Eye (tissue), 1 donor: ENCODE results near the gene CDKAL1.
"Not testable (repeated sequence)": the region's sequence is repeated elsewhere in the genome, so short reads cannot be mapped to it uniquely, and the experiment has no call there.

Experiments used
- DNase-seq: peaks from one replicate; pipeline ENCODE4 v3.0.0-alpha.2; 2015

Gene CDKAL1

GRCh38 chr6:20554817-20555216, 20.6 kb downstream of the CDKAL1 start:
- DNase-seq = no peak

- peak; percentile 23 for DNase-seq
These were observed 25.8 kb downstream of the CDKAL1 start for GRCh38 chr6:20559924-20560551.

DNA sequence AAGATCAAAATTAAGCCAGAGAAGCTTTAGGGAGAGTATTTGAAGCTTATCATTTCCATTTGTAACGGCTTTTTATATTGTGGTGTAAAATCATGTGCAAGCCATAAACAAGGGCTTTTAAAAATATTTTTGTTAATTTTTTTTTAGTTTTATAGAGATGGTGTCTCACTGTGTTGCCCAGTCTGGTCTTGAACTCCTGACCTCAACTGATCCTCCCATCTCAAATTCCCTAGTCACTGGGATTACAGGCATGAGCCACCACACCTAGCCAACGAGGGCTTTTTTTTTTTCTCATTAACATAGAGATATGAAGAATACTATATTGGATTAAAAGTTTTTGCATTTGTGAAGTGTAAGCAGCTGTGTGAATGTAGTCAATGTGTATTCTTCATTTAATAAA, 29.1 kb downstream of the CDKAL1 start:
- DNase-seq = no peak

- peak; percentile 86 for DNase-seq
These were observed 30.0 kb downstream of the CDKAL1 start for GRCh38 chr6:20564269-20564668.

GRCh38 chr6:20564777-20565176, 30.5 kb downstream of the CDKAL1 start:
- peak; percentile 42 for DNase-seq

GRCh38 chr6:20565342-20565741, 31.1 kb downstream of the CDKAL1 start:
- no peak for DNase-seq

DNA sequence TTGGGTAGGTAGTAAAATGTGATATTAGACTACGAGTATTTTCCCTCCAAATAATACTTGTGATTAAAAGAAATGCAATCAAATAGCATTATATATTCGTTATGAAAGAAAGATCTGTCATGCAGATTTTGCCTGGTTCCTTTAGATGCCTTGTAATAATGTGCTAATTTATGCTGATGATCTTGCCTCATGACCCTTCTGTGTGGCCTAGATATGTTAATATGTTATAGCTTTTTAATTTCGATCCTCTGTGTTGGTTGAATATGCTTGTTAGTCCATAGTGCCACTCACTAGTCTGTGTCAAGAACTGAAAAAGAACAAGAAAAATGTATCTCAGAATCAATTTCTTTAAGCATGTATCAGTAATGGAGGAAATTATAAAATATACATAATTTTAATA, 31.9 kb downstream of the CDKAL1 start:
- no peak for DNase-seq

DNA sequence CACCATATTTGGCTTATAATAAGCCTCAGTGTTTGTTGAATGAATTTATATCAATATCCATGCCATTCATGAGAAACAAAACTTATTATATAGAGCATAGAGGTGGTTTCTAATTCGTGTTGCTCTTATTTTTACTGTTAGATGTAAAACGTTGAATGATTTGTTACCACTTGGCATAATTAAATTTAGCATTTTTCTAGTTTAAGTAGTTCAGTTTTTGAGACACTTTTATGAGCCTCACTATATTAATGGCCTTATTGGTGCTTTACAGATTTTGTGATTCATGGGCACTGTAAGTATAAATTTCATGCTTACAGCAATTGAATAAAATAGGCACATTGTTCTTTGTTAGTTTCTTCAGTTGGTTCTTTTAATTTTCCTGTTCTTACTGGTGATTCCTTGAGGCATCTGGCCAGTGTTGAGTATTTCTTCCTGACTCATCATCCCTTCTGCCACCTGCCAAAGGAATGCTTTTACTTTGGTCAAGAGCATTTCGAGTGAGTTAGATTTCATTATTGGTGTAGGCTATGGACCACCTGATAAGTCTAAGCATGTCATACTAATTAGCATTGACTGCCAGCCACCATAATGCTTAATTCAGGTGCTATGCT, 34.8 kb downstream of the CDKAL1 start:
- DNase-seq = no peak

- no peak for DNase-seq
These were observed 37.0 kb downstream of the CDKAL1 start for GRCh38 chr6:20571261-20571660.

DNA sequence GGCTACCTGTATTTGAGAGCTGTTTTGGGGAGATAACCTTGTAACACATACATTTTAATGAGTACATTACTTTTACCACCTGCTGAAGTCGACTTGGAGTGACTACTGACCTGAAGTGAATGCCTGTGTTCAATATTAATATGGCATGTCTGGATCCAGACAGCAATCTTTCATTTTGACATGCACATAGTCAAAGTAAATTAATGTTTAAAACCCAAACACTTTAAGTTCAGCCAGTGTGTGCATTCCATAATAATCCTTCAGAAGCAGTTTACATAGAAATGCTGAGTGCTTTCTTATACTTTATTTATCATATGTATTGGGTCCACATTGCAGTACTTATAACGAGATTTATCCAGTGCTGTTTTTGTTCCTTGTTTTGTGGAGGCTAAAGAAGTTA, 38.0 kb downstream of the CDKAL1 start:
- peak; percentile 48 for DNase-seq

DNA sequence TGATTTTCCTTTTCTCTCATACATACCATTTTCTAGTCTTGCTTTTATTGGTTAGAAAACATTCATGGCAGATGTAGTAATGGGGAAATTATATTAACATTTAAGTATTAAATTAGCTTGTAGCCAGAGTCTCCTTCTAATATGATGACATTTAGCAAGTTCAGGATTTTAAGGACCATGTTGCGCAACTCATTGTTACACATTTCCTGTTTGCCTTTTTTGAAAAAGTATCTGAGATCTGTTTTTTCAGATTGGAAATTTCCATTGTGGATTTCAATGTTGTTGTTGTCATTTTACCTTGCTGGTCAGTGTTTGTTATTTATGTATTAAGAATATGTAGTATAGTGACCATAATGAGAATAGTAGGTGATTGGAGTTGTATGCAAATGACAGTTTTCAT, 38.7 kb downstream of the CDKAL1 start:
- DNase-seq = no peak

GRCh38 chr6:20574355-20574754, 40.1 kb downstream of the CDKAL1 start:
- DNase-seq = no peak

- peak; percentile 35 for DNase-seq
These were observed 40.9 kb downstream of the CDKAL1 start for GRCh38 chr6:20575125-20575524.

- peak; percentile 28 for DNase-seq
These were observed 41.6 kb downstream of the CDKAL1 start for GRCh38 chr6:20575704-20576451.

DNA sequence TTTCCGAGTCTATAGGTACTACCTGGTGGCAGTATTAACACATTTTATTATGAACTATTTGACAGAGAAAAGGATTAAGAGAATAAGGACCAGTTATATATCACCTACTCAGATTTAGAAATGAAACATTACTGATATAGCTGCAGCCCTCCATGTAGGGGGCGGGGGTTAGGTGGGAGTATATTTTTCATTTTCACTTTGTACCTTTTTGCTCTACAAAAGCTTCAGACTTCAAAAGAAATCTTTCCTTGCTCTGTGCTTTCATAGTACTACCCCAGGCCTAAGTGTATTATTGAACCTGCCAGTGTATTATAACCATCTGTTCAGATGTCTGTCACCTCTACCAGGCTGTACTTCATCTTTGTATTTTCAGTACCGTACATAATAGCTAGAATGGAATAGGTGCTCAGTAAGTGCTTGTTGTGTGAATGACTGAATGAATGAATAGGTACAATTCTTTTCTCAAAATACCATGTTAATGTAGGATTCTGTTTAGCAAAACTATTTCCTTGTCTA, 43.0 kb downstream of the CDKAL1 start:
- no peak for DNase-seq

- no peak for DNase-seq
These were observed 46.8 kb downstream of the CDKAL1 start for GRCh38 chr6:20581070-20581469.

GRCh38 chr6:20582586-20583443, 48.6 kb downstream of the CDKAL1 start:
- DNase-seq = no peak

- DNase-seq = no peak
These were observed 49.2 kb downstream of the CDKAL1 start for GRCh38 chr6:20583444-20583800.

DNA sequence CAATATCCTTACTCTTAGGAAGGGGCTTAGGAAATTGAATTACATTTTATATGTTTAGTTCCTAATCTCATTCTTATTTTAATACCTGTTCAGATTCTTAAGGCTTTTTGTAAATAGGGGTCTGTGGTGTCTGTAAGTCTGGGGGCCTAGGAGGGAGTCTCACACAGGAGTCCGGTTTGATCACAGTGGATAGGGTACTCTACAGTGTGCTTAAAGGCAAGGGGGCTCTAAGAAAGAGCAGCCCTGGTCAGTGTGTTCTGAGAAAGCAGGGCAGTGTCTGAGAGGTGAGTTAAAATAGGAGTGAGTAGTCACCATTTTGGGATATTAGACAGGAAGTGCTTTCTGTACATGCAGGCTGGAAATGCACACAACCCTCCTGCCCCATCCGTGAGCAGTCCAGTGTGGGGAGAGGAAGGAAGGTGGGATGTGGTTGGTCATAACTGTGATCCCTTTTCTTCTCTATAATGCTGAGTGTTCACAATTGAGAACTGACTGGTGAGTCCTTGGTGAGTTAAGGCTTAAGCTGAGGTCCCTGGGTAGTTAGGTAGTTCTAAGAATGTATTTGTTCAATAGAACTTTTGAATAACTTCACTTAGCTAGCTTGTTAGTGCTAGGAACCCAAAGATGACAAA, 50.0 kb downstream of the CDKAL1 start:
- no peak for DNase-seq

- no peak for DNase-seq
These were observed 55.0 kb downstream of the CDKAL1 start for GRCh38 chr6:20589266-20589665.

DNA sequence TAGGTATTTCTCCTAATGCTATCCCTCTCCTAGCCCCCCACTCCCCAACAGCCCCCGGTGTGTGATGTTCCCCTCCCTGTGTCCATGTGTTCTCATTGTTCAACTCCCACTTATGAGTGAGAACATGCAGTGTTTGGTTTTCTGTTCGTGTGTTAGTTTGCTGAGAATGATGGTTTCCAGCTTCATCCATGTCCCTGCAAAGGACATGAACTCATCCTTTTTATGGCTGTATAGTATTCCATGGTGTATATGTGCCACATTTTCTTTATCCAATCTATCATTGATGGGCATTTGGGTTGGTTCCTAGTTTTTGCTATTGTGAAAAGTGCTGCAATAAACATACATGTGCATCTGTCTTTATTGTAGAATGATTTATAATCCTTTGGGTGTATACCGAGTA, 56.2 kb downstream of the CDKAL1 start:
- not testable (repeated sequence) for DNase-seq

DNA sequence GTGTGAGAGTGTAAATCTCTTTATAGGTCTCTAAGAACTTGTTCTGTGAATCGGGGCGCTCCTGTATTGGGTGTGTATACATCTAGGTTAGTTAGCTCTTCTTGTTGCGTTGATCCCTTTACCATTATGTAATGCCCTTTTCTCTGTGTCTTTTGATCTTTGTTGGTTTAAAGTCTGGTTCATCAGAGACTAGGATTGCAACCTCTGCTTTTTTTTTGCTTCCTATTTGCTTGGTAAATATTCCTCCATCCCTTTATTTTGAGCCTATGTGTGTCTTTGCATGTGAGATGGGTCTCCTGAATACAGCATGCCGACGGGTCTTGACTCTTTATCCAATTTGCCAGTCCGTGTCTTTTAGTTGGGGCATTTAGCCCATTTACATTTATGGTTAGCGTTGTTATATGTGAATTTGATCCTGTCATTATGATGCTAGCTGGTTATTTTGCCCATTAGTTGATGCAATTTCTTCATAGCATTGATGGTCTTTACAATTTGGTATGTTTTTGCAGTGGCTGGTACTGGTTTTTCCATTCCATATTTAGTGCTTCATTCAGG, 60.1 kb downstream of the CDKAL1 start:
- DNase-seq = not testable (repeated sequence)
